Tongue (tissue), 3 donors: Measurements from ENCODE around the gene SPINT4. TPM values are rescaled to one million over a fixed set of nuclear protein-coding genes. Genes with fewer than 3 reads are reported as not detected.

Experiments
- DNase-seq: peaks from one replicate; pipeline ENCODE4 v3.0.0-alpha.2; 2015
- small RNA-seq: library from RNA; depleted of rRNA; stranded (forward); fragments of <200 nt; gene quantifications from one replicate; pipeline ENCODE3, GENCODE V24; 2014; ENCODE audit warnings: low replicate concordance
- total RNA-seq: library from RNA; depleted of rRNA; stranded (reverse); fragments of >200 nt; gene quantifications from one replicate; pipeline ENCODE4 v1.2.3, GENCODE V29; 2014

The SPINT4 gene
- total RNA-seq, 1 donor from 2014 or later = not detected

- no peak for DNase-seq
These were observed 43.2 kb downstream of the SPINT4 start for GRCh38 chr20:45765307-45765875.

GRCh38 chr20:45765980-45766379 lies 43.8 kb downstream of the SPINT4 start:
- DNase-seq = no peak

GRCh38 chr20:45768479-45768878 lies 46.3 kb downstream of the SPINT4 start:
- DNase-seq = no peak

- DNase-seq = peak; percentile 91
These were observed 49.1 kb downstream of the SPINT4 start for GRCh38 chr20:45771182-45771759.

- no peak for DNase-seq
These were observed 50.5 kb downstream of the SPINT4 start for GRCh38 chr20:45772693-45773092.

GRCh38 chr20:45774945-45775344 lies 52.8 kb downstream of the SPINT4 start:
- DNase-seq = no peak

GRCh38 chr20:45775411-45775810 lies 53.3 kb downstream of the SPINT4 start:
- DNase-seq = no peak

Small RNA genes lying within 50 kb of the gene (small RNA-seq; reads per million reads assigned to genes)
- gene MIR3617 (0.13 reads per million), gene SPINT5P (not detected)

Other genes starting within 250 kb of the SPINT4 start
- not detected for gene SPINT3, start 206.7 kb upstream of the SPINT4 start, total RNA-seq
- not detected for gene WFDC6, start 182.9 kb upstream of the SPINT4 start, total RNA-seq
- not detected for gene EPPIN, start 174.9 kb upstream of the SPINT4 start, total RNA-seq
- gene WFDC8, start 143.1 kb upstream of the SPINT4 start, total RNA-seq = not detected
- not detected for gene WFDC10A, start 92.6 kb upstream of the SPINT4 start, total RNA-seq
- gene WFDC9, start 91.1 kb upstream of the SPINT4 start, total RNA-seq = not detected
- not detected for gene WFDC11, start 52.1 kb upstream of the SPINT4 start, total RNA-seq
- not detected for gene WFDC13, start 20.3 kb upstream of the SPINT4 start, total RNA-seq
- gene WFDC10B, start 17.3 kb upstream of the SPINT4 start, total RNA-seq = not detected
- gene WFDC3, start 69.5 kb downstream of the SPINT4 start, total RNA-seq = not detected
- 16.9 TPM for gene DNTTIP1, start 69.6 kb downstream of the SPINT4 start, total RNA-seq
- 13.8 TPM for gene UBE2C, start 90.3 kb downstream of the SPINT4 start, total RNA-seq
- 2,441 TPM for gene TNNC2, start 105.0 kb downstream of the SPINT4 start, total RNA-seq
- 67.3 TPM for gene SNX21, start 111.5 kb downstream of the SPINT4 start, total RNA-seq
- 27.7 TPM for gene ACOT8, start 135.0 kb downstream of the SPINT4 start, total RNA-seq
- 5.2 TPM for gene ZSWIM3, start 135.3 kb downstream of the SPINT4 start, total RNA-seq
- gene ZSWIM1, start 158.9 kb downstream of the SPINT4 start, total RNA-seq = 3.3 TPM
- 6.4 TPM for gene SPATA25, start 165.3 kb downstream of the SPINT4 start, total RNA-seq
- 16.0 TPM for gene NEURL2, start 168.9 kb downstream of the SPINT4 start, total RNA-seq
- gene CTSA, start 169.0 kb downstream of the SPINT4 start, total RNA-seq = 32.6 TPM
- 14.0 TPM for gene PLTP, start 189.8 kb downstream of the SPINT4 start, total RNA-seq
- gene PCIF1, start 212.3 kb downstream of the SPINT4 start, total RNA-seq = 18.0 TPM
- gene ZNF335, start 249.9 kb downstream of the SPINT4 start, total RNA-seq = 14.4 TPM